Measurements from ENCODE around the gene TLX3.

The TLX3 gene

GRCh38 chr5:171306781-171307591, 2.1 kb upstream of the TLX3 start:
- DNase-seq: no peak

- no peak for DNase-seq
Measured at GRCh38 chr5:171307789-171308452, 1.1 kb upstream of the TLX3 start.

- DNase-seq: no peak
Measured at GRCh38 chr5:171309276-171310211, 496 bp downstream of the TLX3 start.

GRCh38 chr5:171310212-171310818, 1.3 kb downstream of the TLX3 start:
- DNase-seq: peak; percentile 56

- no peak for DNase-seq
Measured at GRCh38 chr5:171310819-171311321, 1.8 kb downstream of the TLX3 start.

- no peak for DNase-seq
Measured at GRCh38 chr5:171311322-171312077, 2.5 kb downstream of the TLX3 start.

GRCh38 chr5:171312129-171312974, 3.3 kb downstream of the TLX3 start:
- no peak for DNase-seq

- DNase-seq: no peak
Measured at GRCh38 chr5:171313481-171314206, 4.6 kb downstream of the TLX3 start.

- DNase-seq: no peak
Measured at GRCh38 chr5:171314728-171315385, 5.8 kb downstream of the TLX3 start.

GRCh38 chr5:171315386-171315891, 6.4 kb downstream of the TLX3 start:
- no peak for DNase-seq

- no peak for DNase-seq
Measured at GRCh38 chr5:171315925-171316257, 6.8 kb downstream of the TLX3 start.

- DNase-seq: no peak
Measured at GRCh38 chr5:171316258-171317121, 7.4 kb downstream of the TLX3 start.

GRCh38 chr5:171317230-171317629, 8.2 kb downstream of the TLX3 start:
- DNase-seq: no peak

GRCh38 chr5:171318026-171318425, 9.0 kb downstream of the TLX3 start:
- DNase-seq: no peak

- no peak for DNase-seq
Measured at GRCh38 chr5:171321447-171321846, 12.4 kb downstream of the TLX3 start.

- no peak for DNase-seq
Measured at GRCh38 chr5:171322527-171322926, 13.5 kb downstream of the TLX3 start.

GRCh38 chr5:171323007-171323406, 14.0 kb downstream of the TLX3 start:
- no peak for DNase-seq

GRCh38 chr5:171323806-171324632, 15.0 kb downstream of the TLX3 start:
- DNase-seq: no peak

Measured in stimulated activated CD4-positive, alpha-beta T cell treated with anti-CD3 and anti-CD28 coated beads, Interleukin-15, amount 100 ng/mL, for 24 hours (primary cell).